HCT116 (cell line): Measurements from ENCODE around the gene TMEM258. TPM values are rescaled to one million over a fixed set of nuclear protein-coding genes. Genes with fewer than 3 reads are reported as not detected.

Source experiments
- ATAC-seq: fragments of 200-7000 bp; cut with Tn5 transposase; 2 replicates; pipeline ENCODE4 v1.9.1; 2020; ENCODE audit warnings: mild to moderate bottlenecking, moderate library complexity
- BruUV-seq: library from RNA; stranded (reverse); fragments of 400-500 nt; replicated peaks from 2 replicates; lab custom pipeline; 2021; lab: Mats Ljungman, UMichigan
- CTCF ChIA-PET: fragments of 300-600 bp; sonication (Branson Sonifier 250); formaldehyde crosslinking; loops from one replicate; lab custom pipeline; 2021; ENCODE audit warnings: antibody characterized with exemption; lab: Charles Lee
- POLR2A ChIA-PET: fragments of 300-600, 350-600 bp; sonication (Branson Sonifier 250); formaldehyde crosslinking; loops from one replicate; lab custom pipeline; 2021; ENCODE audit warnings: antibody characterized with exemption; lab: Charles Lee
- RAD21 ChIA-PET, 2 experiments: fragments of 300-600 bp; sonication (Branson Sonifier 250); formaldehyde crosslinking; loops; one replicate each; lab custom pipeline; 2023; ENCODE audit warnings: low total read pairs in 2 of 2; ENCODE audit not compliant: uncharacterized antibody in 2 of 2, unreplicated experiment in 2 of 2, low non-redundant PET in 1 of 2; lab: Charles Lee
- DNase-seq: peaks from one replicate; pipeline ENCODE4 v3.0.0-alpha.2; 2010; ENCODE audit warnings: low read depth, low spot score
- H2AFZ ChIP-seq: fragments of 200-600 bp; shearing (Covaris generic), sonication (generic); 2 replicates; pipeline ENCODE4 v1.6.1; 2017; ENCODE audit warnings: low read depth, mixed run types, mixed read lengths, antibody characterized with exemption, low read length; ENCODE audit not compliant: poor library complexity, severe bottlenecking
- H3K27ac ChIP-seq: 2 replicates; pipeline ENCODE4 v1.5.1; 2012; ENCODE audit warnings: low read depth, low read length
- H3K27me3 ChIP-seq: fragments of 200-600 bp; sonication (generic); 2 replicates; pipeline ENCODE4 v1.6.1; 2016; ENCODE audit warnings: mixed run types, low read length, mixed read lengths; ENCODE audit not compliant: insufficient read depth
- H3K36me3 ChIP-seq, 2 experiments: fragments of 200-500 bp in 1 of 2; fragments of 200-600 bp in 1 of 2; sonication (Bioruptor generic) in 1 of 2; sonication (generic) in 1 of 2; 2 replicates each; pipeline versions ENCODE4 v1.5.1 to v1.6.1; 2014 to 2016; ENCODE audit warnings: low read length in 2 of 2, inconsistent platforms in 1 of 2, mixed read lengths in 1 of 2, mixed run types in 1 of 2; ENCODE audit not compliant: insufficient read depth in 2 of 2, control insufficient read depth in 1 of 2
- H3K4me1 ChIP-seq, 2 experiments: fragments of 200-600 bp in 1 of 2; sonication (generic) in 1 of 2; 2 replicates each; pipeline versions ENCODE4 v1.5.1 to v1.6.1; 2012 to 2017; ENCODE audit warnings: low read length in 2 of 2, inconsistent platforms in 1 of 2, mild to moderate bottlenecking in 1 of 2, mixed read lengths in 1 of 2, mixed run types in 1 of 2, moderate library complexity in 1 of 2; ENCODE audit not compliant: insufficient read depth in 2 of 2, control insufficient read depth in 1 of 2
- H3K4me2 ChIP-seq: fragments of 200-600 bp; sonication (generic); 2 replicates; pipeline ENCODE4 v1.6.1; 2017; ENCODE audit warnings: mixed run types, low read length, mixed read lengths
- H3K4me3 ChIP-seq, 2 experiments: fragments of 200-600 bp in 1 of 2; sonication (generic) in 1 of 2; replicated peaks in 1 of 2; 2 replicates each; pipeline ENCODE4 v1.5.1; 2011 to 2016; ENCODE audit warnings: low read length in 2 of 2, control low read depth in 1 of 2, low read depth in 1 of 2, mild to moderate bottlenecking in 1 of 2, mixed read lengths in 1 of 2, mixed run types in 1 of 2
- H3K79me2 ChIP-seq: fragments of 200-600 bp; sonication (generic); 2 replicates; pipeline ENCODE4 v1.6.1; 2017; ENCODE audit warnings: mild to moderate bottlenecking, mixed run types, low read length, moderate library complexity, mixed read lengths; ENCODE audit not compliant: insufficient read depth
- H3K9ac ChIP-seq: fragments of 200-600 bp; sonication (generic); 2 replicates; pipeline ENCODE4 v1.6.1; 2016; ENCODE audit warnings: low read length, mixed read lengths
- H3K9me2 ChIP-seq: fragments of 200-600 bp; sonication (generic), shearing (Covaris generic); 2 replicates; pipeline ENCODE4 v1.6.1; 2017; ENCODE audit warnings: mixed run types, mild to moderate bottlenecking, moderate library complexity; ENCODE audit not compliant: insufficient read depth
- H3K9me3 ChIP-seq, 2 experiments: fragments of 200-500 bp in 1 of 2; fragments of 200-600 bp in 1 of 2; sonication (Bioruptor generic) in 1 of 2; sonication (generic) in 1 of 2; 2 replicates each; pipeline ENCODE4 v1.6.1; 2014 to 2017; ENCODE audit warnings: low read length in 2 of 2, mixed read lengths in 2 of 2, inconsistent platforms in 1 of 2, low read depth in 1 of 2, mild to moderate bottlenecking in 1 of 2, mixed run types in 1 of 2, moderate library complexity in 1 of 2; ENCODE audit not compliant: control insufficient read depth in 1 of 2, insufficient read depth in 1 of 2
- H4K20me1 ChIP-seq: fragments of 200-600 bp; sonication (generic), shearing (Covaris generic); 2 replicates; pipeline ENCODE4 v1.6.1; 2017; ENCODE audit warnings: mixed run types, mild to moderate bottlenecking, moderate library complexity; ENCODE audit not compliant: insufficient read depth
- ATF3 ChIP-seq: IDR thresholded peaks from 2 replicates; pipeline ENCODE4 v1.6.1; 2012
- FOSL1 ChIP-seq: IDR thresholded peaks from 2 replicates; pipeline ENCODE4 v1.6.1; 2012; ENCODE audit warnings: low read depth
- POLR2AphosphoS5 ChIP-seq: IDR thresholded peaks from 2 replicates; pipeline ENCODE4 v1.6.1; 2011; ENCODE audit warnings: mild to moderate bottlenecking, low read depth, low read length, moderate library complexity
- REST ChIP-seq: IDR thresholded peaks from 2 replicates; pipeline ENCODE4 v1.6.1; 2012; ENCODE audit warnings: low read depth
- SRF ChIP-seq: IDR thresholded peaks from 2 replicates; pipeline ENCODE4 v1.6.1; 2012; ENCODE audit warnings: low read depth
- ZFX ChIP-seq: fragments of 450-650 bp; IDR thresholded peaks from 2 replicates; pipeline ENCODE4 v1.6.1; 2017
- intact Hi-C: fragments of 100-400 bp; cut with micrococcal nuclease; formaldehyde crosslinking; loops from 2 replicates; pipeline ENCODE4 v1.10.0; 2022
- total RNA-seq: library from RNA; stranded (reverse); gene quantifications from one replicate; pipeline ENCODE4 v1.2.1, GENCODE V29; 2021; ENCODE audit not compliant: unreplicated experiment

TMEM258 gene
- total RNA-seq, 1 experiment from 2014 or later = 160 TPM

GRCh38 chr11:61778920-61779650 is 13.3 kb downstream of the TMEM258 start:
- no peak overlapping the region for H3K27ac ChIP-seq
- ChIA-PET CTCF (no interaction called here), RAD21 (interaction anchor here in 1 of 2 experiments (0.5 kb wide), 1 partner anchor 32 kb away, joined by 3 read pairs; no protein-coding TSS in a partner anchor), POLR2A (interaction anchor here (1.4 kb wide), 1 partner anchor 32 kb away, joined by 3 read pairs; no protein-coding TSS in a partner anchor)
- H3K9me2 ChIP-seq = no peaks in the 10 kb centered on the region
- ATAC-seq (no peak), DNase-seq (no peak)
- no peaks in the 10 kb centered on the region for H4K20me1 ChIP-seq
- H3K36me3 ChIP-seq = peaks cover 7 to 19% of the 10 kb centered on the region in 2 experiments; a peak in 3 of 4 replicates
- no peak for TF ChIP-seq REST
- no peak for TF ChIP-seq FOSL1
- no peak for TF ChIP-seq ATF3
- TF ChIP-seq ZFX = no peak
- no peak for TF ChIP-seq SRF
- no peak for TF ChIP-seq POLR2AphosphoS5
- H3K4me1 ChIP-seq = no peaks in the 10 kb centered on the region
- no peak overlapping the region for H3K4me3 ChIP-seq
- no peak overlapping the region for H2AFZ ChIP-seq
- H3K27me3 ChIP-seq = no peaks in the 10 kb centered on the region
- H3K79me2 ChIP-seq = no peaks in the 10 kb centered on the region
- H3K9me3 ChIP-seq = no peaks in the 10 kb centered on the region
- BruUV-seq = no TSS peak
- no peak overlapping the region for H3K9ac ChIP-seq
- H3K4me2 ChIP-seq = no peak overlapping the region
- intact Hi-C loops = no loop called here
